Smooth muscle cell (in vitro differentiated cells): ENCODE measurements around the gene GIMAP1. TPM values are rescaled to one million over a fixed set of nuclear protein-coding genes. Genes with fewer than 3 reads are reported as not detected.

Experiments
- DNase-seq: peaks from one replicate; lab custom pipeline; 2025; ENCODE audit not compliant: unreplicated experiment; lab: John Stamatoyannopoulos, UW
- H2AFZ ChIP-seq: fragments of 200-600 bp; sonication (generic); 2 replicates; pipeline ENCODE4 v1.6.0; 2016; ENCODE audit warnings: antibody characterized with exemption, low read depth, mild to moderate bottlenecking
- H3F3A ChIP-seq: fragments of 200-600 bp; sonication (generic); 2 replicates; pipeline ENCODE4 v1.6.0; 2017; ENCODE audit warnings: antibody characterized with exemption, low read depth
- H3K27ac ChIP-seq: fragments of 200-600 bp; sonication (generic); 2 replicates; pipeline ENCODE4 v1.5.1; 2016; ENCODE audit warnings: low read depth, mild to moderate bottlenecking
- H3K27me3 ChIP-seq: fragments of 200-600 bp; sonication (generic); 2 replicates; pipeline ENCODE4 v1.6.1; 2016; ENCODE audit warnings: low read depth, mild to moderate bottlenecking
- H3K36me3 ChIP-seq: fragments of 200-600 bp; sonication (generic); 2 replicates; pipeline ENCODE4 v1.5.1; 2016; ENCODE audit warnings: low read depth
- H3K4me1 ChIP-seq: fragments of 200-600 bp; sonication (generic); 2 replicates; pipeline ENCODE4 v1.5.1; 2016; ENCODE audit warnings: low read depth
- H3K4me2 ChIP-seq: fragments of 200-600 bp; sonication (generic); 2 replicates; pipeline ENCODE4 v1.6.0; 2016; ENCODE audit warnings: mild to moderate bottlenecking
- H3K4me3 ChIP-seq: fragments of 200-600 bp; sonication (generic); 2 replicates; pipeline ENCODE4 v1.5.1; 2016; ENCODE audit warnings: mild to moderate bottlenecking
- H3K79me2 ChIP-seq: fragments of 200-600 bp; sonication (generic); 2 replicates; pipeline ENCODE4 v1.6.0; 2016; ENCODE audit warnings: low read depth, mild to moderate bottlenecking
- H3K9ac ChIP-seq: fragments of 200-600 bp; sonication (generic); 2 replicates; pipeline ENCODE4 v1.6.0; 2016; ENCODE audit warnings: low read depth
- H3K9me3 ChIP-seq: fragments of 200-600 bp; sonication (generic); replicated peaks from 2 replicates; pipeline ENCODE4 v1.5.1; 2016; ENCODE audit warnings: low read depth
- H4K20me1 ChIP-seq: fragments of 200-600 bp; sonication (generic); 2 replicates; pipeline ENCODE4 v1.6.0; 2016; ENCODE audit warnings: low read depth
- WGBS: methylation state at CpG from one replicate; pipeline ENCODE4 v1.1.7; 2016; ENCODE audit warnings: low lambda C conversion rate; 5-methylcytosine and 5-hydroxymethylcytosine counted together
- polyA plus RNA-seq: library from polyadenylated mRNA; unstranded; fragments of >200 nt; fragmentation: Nextera tagmentation; extraction: Ambion mirVana; gene quantifications from 2 replicates; pipeline ENCODE4 v1.2.1, GENCODE V29; 2016
- total RNA-seq: library from RNA; depleted of rRNA; stranded (reverse); fragments of >200 nt; gene quantifications from 2 replicates; pipeline ENCODE4 v1.2.3, GENCODE V29; 2014
- TF ChIP-seq, protein P1 (sequence below): fragments of 200-600 bp; sonication (generic); IDR thresholded peaks from 2 replicates; pipeline ENCODE4 v1.5.1; 2017; ENCODE audit warnings: borderline replicate concordance, mild to moderate bottlenecking, antibody characterized with exemption; ENCODE audit not compliant: insufficient read depth, poor library complexity, severe bottlenecking

The GIMAP1 gene
- total and polyA plus RNA-seq, 2 experiments from 2014 or later, result not detected

DNA sequence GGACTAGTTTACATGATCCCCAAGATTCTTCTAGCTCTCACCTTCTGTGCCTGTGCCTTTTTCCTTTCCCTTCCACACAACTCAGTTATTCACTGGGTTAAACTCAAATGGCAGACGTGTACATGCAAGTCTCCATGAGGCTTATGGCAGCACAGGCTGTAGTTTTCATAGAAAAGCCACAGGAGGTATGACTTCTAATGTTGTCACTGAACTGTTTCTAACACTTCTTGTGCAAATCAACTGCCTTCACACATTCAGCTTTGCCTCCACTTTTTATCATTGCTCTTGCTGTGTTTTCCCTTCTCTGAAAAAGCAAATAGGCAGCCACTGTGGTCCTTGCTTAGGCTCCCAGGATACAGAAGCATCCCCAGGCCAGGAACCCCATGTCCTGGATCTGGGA is 15.5 kb downstream of the GIMAP1 start:
- Histone ChIP-seq H3K4me1 (no peaks in the 10 kb centered on the region), H3K4me2 (no peak overlapping the region), H2AFZ (no peak overlapping the region), H3K79me2 (no peaks in the 10 kb centered on the region), H3K9ac (no peak overlapping the region), H4K20me1 (no peaks in the 10 kb centered on the region), H3K27ac (no peak overlapping the region), H3K27me3 (peaks cover 25% of the 10 kb centered on the region), H3F3A (no peaks in the 10 kb centered on the region), H3K9me3 (no peaks in the 10 kb centered on the region), H3K4me3 (no peak overlapping the region), H3K36me3 (no peaks in the 10 kb centered on the region)
- TF ChIP-seq, protein P1, sequence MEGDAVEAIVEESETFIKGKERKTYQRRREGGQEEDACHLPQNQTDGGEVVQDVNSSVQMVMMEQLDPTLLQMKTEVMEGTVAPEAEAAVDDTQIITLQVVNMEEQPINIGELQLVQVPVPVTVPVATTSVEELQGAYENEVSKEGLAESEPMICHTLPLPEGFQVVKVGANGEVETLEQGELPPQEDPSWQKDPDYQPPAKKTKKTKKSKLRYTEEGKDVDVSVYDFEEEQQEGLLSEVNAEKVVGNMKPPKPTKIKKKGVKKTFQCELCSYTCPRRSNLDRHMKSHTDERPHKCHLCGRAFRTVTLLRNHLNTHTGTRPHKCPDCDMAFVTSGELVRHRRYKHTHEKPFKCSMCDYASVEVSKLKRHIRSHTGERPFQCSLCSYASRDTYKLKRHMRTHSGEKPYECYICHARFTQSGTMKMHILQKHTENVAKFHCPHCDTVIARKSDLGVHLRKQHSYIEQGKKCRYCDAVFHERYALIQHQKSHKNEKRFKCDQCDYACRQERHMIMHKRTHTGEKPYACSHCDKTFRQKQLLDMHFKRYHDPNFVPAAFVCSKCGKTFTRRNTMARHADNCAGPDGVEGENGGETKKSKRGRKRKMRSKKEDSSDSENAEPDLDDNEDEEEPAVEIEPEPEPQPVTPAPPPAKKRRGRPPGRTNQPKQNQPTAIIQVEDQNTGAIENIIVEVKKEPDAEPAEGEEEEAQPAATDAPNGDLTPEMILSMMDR, result no peak
- no peak for DNase-seq
- 20% methylated on average over 1 of the region's 1 CpG for WGBS

DNA sequence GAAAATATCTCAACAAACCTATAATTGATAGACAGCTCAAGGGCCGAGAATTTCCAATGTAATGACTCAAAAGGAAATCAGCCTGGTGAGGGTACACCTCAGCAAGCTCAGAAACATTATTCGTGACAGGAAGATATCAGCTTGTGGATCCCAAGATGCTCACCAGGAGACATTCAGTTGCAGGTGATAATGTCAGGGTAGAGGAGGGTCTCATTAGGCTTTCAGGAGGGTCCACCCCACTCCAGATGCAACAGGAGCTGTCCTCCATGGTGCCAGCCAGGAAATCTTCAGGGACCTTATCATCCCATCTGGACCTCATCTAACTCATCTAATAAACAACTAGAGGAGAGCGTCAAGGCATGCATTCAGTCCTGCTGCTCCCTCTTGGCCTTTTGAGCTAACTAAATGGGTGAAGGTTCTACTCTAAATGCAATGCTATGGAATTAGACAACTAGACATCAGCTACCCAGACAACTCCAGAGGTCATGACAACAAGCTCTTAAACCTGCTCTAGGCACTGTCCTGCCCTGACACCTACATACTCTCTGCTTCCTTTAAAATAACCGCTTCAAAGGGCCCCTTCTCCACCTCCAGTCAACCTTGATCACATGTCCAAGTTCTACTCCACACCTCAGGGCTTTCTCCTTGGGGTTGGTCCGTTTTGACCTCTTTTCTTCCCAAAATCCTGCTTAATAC is 16.5 kb downstream of the GIMAP1 start:
- Histone ChIP-seq H3K36me3 (no peaks in the 10 kb centered on the region), H4K20me1 (no peaks in the 10 kb centered on the region), H3K9me3 (no peaks in the 10 kb centered on the region), H3K9ac (no peak overlapping the region), H3K27me3 (peaks cover 25% of the 10 kb centered on the region), H3F3A (no peaks in the 10 kb centered on the region), H2AFZ (no peak overlapping the region), H3K4me2 (no peak overlapping the region), H3K4me1 (no peaks in the 10 kb centered on the region), H3K27ac (no peak overlapping the region), H3K4me3 (no peak overlapping the region), H3K79me2 (no peaks in the 10 kb centered on the region)
- TF ChIP-seq, protein P1, result no peak
- WGBS, result 66% methylated on average over 5 of the region's 5 CpGs
- DNase-seq, result no peak

DNA sequence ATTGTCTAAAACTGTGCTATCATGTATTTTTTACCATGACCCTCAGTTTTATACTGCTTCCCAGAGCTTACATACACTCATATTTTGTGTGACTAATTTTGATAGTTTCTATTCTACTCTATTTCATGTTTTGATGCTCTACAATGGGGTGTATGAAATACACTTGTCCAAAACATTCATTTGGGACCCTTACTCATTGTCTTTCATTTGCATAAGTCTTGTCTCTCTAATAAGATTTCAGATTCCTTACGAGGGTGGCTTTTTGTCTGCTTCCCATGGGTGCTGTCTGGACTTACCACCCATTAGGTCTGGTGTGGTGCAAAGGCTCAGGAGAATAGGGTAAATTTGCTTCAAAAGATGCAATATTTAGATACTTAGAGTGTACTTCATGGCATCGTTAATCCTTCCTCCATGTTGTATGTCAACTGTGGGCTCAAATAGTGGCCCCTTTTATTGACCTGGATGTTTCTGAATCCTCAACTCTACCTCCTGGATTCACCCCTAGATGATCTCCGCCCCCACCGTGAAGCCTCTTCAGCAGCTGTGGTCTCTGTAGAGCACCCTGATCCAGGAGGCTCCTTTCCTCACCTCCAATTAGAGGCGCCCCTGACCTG is 17.2 kb downstream of the GIMAP1 start:
- WGBS, result 85% methylated on average over 5 of the region's 5 CpGs
- Histone ChIP-seq H3K9me3 (no peaks in the 10 kb centered on the region), H3K27me3 (peaks cover 30% of the 10 kb centered on the region)

More for the DNA sequence above, 17.2 kb downstream of the GIMAP1 start:
- no peaks in the 10 kb centered on the region for H3K4me1 ChIP-seq
- H3K36me3 ChIP-seq, result no peaks in the 10 kb centered on the region
- no peak overlapping the region for H3K27ac ChIP-seq
- H3F3A ChIP-seq, result no peaks in the 10 kb centered on the region
- TF ChIP-seq, protein P1, result no peak
- H3K4me3 ChIP-seq, result no peak overlapping the region
- no peak overlapping the region for H2AFZ ChIP-seq
- no peak overlapping the region for H3K9ac ChIP-seq
- no peak overlapping the region for H3K4me2 ChIP-seq
- H4K20me1 ChIP-seq, result no peaks in the 10 kb centered on the region
- DNase-seq, result no peak
- no peaks in the 10 kb centered on the region for H3K79me2 ChIP-seq
